CD4-positive, alpha-beta T cell treated with Interleukin-1 beta for 1 hour (primary cell): ENCODE measurements around the gene MAP1LC3B.
"Not testable (repeated sequence)": the region's sequence is repeated elsewhere in the genome, so short reads cannot be mapped to it uniquely, and the experiment has no call there.

Source experiments
- DNase-seq, 2 donors: peaks; one replicate each; pipeline ENCODE4 v3.0.0-alpha.2; 2020 to 2022

MAP1LC3B gene

DNA sequence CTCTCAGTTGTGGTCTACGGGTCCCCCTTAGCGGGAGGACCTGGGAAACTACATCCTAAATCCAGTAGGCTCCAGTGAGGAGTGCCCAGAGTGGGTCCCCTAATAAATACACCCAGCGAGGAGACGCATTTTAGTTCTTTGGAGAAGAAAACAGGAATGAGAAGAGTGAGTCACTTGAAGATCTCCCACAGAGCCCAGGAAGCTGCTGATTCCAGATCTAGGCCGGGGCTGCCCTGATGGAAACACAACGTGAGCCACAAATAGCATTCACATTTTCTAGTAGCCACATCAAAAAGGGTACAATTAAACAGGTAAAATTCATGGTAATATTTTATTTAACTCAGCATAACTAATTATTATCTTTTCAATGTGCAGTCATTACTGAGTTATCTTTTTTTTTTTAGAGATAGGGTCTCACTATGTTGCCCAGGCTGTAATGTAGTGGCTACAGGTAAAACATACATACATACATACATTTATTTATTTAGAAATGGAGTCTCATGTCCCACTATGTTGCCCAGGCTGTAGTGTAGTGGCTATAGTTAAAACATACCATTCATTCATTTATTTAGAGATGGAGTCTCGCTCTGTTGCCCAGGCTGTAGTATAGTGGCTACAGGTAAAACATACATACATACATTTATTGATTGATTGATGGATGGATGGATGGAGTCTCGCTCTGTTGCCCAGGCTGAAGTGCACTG is 30.1 kb upstream of the MAP1LC3B start:
- no peak for DNase-seq

DNA sequence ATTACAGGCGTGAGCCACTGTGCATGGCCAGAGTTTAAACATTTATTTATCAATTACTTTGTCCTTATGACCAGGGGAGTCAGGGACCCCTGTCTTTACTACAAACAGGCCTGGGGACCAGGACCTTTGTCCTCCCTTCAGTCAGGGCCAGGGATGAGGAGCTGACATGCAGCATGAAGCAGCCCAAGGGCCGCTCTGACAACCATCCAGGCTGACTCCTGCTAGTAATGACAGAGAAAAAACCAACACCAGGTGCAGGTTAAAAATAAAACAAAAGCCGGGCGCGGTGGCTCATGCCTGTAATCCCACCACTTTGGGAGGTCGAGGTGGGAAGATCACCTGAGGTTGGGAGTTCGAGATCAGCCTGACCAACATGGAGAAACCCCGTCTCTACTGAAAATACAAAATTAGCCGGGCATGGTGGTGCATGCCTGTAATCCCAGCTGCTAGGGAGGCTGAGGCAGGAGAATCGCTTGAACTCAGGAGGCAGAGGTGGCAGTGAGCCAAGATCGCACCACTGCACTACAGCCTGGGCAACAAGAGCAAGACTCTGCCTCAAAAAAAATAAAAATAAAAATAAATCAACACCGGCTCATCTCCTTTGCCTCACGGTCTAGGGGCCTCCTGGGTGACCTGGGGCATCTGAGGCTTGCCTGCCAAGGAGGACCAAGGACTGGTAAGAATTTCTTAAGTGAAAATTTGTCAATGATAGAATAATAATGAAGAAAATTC is 29.1 kb upstream of the MAP1LC3B start:
- DNase-seq = not testable (repeated sequence)

DNA sequence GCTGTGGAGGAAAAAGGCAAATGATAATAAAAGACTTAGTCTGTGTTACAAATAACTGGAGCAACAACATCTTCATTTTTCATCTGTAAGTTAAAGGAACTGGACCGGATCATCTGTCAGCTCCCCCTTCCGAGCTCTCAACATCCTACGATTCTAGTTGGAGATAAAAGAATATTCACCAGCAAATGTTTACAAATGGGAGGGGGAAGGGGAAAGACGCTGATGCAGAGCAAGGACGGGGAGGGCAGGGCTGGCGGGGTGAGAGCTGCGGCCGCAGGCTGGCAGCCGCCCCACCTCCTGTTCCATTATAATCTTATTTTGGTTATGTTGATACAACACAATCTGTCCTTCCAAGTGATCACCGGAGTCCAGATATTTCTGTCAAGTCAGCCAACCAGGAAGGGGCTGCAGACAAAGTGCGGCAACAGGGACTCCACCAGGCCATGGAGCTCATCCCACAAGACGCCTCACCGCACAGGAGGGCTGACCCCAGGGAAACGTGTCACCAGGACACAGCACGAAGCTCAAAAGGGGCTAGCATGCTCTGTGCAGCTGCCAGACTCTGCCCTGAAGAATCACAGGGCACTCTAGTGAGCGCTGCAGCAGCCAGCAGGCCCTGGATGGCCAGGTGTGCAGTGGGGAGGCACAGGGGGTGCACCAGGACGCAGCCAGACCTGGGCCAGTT is 28.2 kb upstream of the MAP1LC3B start:
- DNase-seq = no peak

DNA sequence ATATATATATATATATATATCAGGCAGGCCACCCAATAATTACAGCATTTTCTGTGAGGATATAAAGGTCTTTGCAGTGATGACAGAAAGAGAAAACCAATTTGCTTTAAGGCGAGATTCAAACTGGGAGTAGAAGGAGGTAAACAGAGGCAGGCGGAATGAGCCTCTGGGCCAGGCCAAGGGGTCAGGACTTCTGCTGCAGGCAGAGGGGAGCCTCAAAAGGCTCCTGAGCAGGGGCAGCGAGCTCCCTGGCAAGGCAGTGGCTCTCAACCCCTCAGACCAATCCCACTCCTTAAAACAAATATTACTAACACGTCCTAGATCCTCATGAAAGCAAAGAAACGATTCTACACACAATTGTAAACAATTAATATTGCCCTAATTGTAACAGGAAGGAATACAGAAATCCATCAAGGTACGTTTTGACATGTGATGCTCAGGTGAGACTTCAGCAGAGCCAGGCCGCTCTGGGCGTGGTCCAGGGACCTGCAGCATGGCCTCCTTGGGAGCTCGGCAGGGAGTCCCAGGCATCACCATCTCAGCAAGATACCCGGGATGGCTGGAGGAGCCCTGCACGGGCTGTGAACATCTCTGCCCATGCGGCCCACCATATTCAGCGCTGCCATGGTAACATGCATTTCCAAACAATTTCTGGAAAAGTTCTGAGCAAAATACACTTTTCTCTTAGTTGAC is 27.0 kb upstream of the MAP1LC3B start:
- no peak for DNase-seq

DNA sequence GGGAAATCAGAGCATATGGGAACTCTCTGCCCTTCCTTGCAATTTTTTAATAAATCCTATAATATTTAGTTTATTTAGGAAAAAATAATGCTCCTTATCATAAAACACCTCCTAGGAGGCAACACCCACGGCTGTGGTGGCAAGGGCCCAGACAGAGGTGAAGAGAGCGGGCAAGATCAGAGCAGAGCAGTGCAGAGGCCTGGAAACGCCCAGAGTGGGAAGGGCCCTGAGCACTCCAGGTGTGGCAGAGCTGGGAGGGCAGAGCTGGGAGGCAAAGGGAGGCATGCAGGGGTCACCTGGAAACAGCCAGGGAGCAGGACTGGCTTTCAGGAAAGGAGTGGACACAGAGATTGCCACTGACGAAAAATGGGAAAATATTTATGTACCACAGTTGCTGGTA is 25.8 kb upstream of the MAP1LC3B start:
- no peak for DNase-seq

DNA sequence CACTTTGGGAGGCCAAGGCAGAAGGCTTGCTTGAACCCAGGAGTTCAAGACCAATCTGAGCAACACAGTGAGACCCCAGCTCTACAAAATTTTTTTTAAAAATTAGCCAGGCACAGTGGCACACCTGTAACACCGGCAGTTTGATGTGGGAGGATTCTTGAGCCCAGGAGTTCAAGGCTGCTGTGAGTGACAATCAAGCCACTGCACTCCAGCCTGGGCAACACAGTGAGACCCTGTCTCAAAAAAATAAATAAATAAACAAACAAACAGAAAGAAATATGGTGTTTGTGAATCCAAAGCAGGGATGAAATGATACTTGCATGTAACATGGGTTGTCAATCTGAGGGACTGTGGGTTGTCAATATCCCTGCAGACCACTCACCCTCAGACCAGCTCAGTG is 25.2 kb upstream of the MAP1LC3B start:
- DNase-seq = no peak

DNA sequence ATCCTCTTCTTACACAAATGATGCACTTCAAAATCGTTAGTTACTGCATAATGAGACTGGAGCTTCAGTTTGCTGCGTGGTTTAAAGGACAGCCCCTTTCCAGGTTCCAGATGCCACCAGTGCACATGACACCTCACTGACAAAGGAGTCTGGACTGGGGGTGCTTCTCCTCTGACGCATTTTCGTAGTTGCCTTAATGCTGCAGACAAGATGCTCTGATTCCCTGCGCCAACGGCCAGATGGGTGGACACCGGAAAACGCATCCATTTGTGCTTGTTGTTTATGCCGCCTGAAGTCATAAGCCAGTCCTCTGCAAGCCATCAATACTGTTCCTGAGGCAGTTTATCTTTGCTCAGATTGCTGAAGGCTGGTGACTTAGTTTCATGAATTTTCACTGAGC is 24.6 kb upstream of the MAP1LC3B start:
- no peak for DNase-seq

DNA sequence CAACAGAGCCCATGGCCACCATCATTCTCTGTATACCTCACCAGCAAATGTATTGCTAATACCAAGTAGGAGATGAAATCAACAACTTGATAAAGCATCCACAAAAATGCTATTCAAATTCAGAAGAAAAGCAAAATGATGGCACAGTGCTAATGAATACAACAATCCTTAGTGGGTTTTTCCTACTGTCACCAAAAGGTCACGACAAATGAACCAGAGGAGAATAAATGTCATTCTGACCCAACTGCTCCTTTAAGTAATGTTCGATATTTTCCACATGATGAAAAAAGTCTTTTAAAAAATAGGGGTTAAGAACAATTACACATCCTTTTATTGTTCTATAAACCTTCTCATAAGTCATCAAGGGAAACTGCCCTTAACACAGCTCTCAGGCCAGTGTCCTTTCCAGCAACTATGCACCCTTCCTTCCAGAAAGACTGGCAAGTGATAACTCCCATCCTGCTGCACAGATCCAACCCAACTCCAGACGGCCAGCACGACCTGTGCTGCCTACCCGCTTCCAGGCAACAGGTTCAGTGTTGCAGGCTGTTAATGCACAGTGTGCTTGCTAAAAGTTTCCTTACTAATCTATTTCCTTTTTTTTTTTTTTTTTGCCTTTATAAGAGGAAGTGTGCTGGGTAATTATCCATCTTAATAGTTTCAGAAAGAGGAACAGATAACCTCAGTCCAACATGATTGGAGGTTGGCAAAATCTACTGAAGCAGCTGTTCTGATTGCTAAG is 23.9 kb upstream of the MAP1LC3B start:
- DNase-seq = no peak

DNA sequence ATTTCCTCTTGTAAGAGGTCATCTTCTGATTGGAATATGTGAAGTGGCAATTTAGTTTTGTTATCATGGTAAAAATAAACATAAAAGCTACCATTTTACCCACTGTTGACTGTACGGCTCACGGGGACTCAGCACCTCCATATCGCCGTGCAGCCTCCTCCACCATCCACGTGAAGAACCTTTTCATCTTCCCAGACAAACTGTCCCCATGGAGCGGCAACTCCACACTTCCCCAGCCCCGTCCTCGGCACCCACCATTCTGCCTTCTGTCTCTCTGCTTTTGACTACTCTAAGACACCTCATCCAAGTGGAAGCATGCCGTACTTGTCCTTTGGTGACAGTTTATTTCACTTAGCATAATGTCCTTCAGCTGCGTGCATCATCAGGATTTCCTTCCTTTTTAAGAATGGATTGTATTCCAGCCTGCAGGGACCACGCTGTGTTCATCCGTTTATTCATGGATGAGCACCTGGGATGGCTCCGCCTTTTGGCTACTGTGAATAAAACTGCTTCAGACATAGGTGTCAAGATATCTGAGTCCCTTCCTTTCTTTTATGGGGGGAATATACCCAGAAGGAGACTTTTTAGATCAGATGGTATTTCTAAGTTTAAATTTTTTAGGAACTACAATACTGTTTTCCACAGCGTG is 22.9 kb upstream of the MAP1LC3B start:
- no peak for DNase-seq

DNA sequence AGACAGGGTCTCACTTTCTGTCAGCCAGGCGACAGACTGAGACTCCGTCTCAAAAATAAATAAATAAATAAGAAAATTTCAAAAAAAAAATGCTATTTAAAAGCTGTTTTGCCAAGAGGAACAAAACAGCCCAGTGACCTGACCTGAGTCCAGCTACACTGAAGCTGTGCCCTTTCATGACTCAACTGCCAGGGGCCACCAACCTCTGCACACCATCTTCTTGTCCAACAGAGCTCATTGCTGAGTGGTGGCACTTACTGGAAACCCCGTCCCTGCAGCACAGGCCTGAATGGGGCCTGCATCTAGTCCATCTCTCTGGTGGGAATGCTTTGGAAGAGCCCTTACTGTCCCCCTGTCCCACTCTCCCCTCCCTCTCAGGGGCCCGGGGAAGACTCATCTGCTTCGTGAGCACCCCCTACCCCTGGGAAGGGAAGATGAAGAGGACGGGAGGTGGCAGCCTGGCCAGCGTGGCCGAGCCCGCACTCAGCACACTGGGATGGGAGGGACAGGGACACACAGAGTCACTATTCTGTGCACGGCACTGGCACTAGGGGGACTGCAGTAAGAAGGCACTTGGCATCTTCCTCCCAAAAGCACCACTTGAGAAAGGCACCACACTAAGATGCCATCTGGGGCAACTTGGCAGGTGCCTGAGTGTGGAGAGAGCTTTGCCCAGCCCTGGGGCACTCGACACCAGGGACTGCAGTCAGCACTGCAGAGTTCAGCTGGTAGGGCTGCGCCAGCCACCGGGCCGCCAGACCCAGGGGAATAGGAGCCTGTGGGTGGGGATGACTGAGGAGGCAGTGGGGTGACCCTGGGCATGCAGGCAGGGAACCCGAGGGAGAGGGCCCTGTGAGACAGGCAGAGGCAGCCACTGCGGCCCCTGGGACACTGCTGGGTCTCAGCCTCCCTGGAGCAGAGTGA is 22.1 kb upstream of the MAP1LC3B start:
- no peak for DNase-seq

DNA sequence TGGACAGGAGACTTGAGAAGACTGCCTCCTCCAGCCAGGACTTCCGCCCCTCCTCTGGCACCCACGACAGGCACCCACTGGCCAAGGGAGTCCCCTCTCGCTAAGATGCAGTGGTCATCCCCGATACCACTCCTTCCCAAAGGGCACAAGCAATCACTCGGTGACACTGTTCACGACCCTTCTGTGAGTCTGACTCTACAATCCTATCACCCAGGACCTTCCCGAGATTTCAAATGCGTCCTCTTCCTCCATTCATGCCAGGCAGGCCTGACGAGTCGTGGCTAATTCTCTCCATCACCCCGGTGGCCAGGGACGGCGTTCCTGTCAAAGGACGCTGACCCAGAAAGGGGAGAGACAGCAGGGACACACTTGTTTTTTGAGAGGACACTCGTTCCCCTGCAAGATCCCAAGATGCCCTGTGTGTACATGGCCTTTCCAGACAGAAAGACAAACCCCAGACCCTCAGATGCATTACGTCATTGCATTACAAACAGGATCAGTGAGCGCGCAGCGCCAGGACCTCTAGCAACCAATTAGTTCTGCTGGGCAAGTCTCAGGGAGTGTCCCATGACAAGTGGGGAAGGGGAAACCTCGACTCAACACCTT is 20.8 kb upstream of the MAP1LC3B start:
- DNase-seq = no peak

DNA sequence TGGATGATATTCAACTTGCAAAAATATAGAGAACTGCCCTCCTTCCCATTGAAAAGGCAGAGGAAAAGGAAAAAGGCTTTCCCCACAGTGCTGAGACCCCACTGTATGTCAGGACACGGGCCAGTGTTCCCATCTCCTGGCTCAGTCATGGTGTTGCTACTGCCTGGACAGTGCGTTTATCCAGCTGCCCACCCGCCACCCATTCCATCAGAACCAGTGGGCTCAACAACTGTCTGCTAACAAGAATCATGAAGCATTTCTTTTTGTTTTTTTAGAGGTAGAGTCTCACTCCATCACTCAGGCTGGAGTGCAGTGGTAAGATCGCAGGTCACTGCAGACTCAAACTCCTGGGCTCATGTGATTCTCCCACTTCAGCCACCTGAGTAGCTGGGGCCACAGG is 19.8 kb upstream of the MAP1LC3B start:
- DNase-seq = no peak

DNA sequence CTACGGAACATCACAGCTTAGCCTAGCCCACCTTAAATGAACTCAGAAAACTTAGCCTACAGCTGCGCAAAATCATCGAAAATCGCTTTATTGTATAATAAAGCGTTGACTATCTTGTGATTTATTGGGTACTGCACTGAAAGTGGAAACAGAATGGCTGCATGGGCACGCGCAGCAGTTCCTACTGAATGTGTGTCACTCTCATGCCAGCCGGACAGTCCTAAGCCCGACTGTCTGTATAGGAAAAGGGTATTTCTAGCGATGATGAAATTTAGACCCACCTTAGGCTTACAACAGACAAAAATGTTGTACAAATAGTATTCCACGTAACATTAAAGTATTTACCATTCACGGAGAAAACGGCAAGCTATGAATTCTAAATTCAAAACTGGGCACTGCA is 17.8 kb upstream of the MAP1LC3B start:
- no peak for DNase-seq

DNA sequence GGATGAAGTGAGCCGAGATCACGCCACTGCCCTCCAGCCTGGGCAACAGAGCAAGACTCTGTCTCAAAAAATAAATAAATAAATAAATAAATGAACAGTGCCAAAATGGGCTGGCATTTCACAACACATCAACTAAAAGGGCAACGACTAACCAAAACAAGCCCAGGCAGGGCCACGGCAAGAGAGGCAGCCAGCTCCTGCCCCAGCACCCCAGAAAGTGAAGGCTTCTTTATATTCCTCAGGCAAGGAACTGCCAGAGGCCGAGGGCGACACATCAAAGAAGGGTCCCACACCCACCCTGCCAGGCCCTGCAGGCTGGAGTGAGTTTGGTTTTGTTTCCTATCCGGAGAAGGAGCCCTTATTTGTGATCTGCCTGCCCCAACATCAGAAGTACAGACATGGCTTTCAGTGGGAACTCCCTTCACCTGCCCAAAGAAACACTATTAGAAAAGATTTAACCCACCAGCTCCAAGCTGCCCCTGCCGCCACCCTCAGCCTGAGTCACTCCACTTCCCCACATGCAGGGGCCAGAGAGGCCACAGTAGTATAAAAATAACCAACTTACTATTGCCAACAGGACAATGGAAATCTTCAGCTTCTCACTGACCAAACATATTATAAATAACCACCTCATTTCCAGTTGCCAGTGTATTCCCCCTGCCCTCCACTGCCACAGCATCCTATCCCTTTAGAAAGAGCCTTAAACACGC is 16.6 kb upstream of the MAP1LC3B start:
- DNase-seq = no peak

DNA sequence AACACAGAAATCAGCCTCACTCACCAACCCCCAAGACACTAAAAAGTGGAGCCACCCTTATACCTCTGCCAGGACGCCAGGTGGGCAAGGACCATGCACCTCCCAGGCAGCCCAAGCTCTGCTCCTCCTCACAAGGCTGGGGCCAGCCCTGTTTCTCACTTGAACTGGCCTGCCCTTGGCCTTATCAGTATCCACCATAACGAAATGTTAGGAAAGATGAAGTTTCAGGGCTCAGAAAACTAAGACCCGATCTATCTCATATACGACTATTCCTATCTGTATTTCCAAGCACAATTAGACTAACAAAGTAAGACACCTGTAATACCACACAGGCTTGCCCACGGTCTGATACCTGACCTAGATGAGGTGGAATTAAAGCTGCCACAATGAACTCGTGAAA is 15.5 kb upstream of the MAP1LC3B start:
- DNase-seq = no peak

DNA sequence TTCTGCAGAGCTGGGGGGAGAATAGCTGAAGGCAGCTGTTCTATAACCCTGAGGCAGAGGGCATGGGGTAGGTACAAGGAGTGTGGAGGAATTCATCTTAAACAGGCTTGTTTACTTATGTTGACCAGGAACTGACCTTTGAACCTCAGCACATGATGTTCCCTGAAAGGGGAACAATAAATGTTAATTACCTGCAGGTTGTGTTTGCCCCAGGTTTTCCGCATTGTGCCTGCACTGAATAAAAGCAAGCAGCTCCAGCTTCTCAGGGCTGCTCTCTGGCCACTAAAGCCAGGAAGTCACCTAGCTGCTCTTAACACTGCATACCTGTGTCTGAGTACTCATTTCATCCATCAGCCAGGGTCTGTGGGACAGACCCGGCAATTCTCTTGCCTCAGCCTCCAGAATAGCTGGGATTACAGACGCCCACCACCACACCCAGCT is 12.8 kb upstream of the MAP1LC3B start:
- not testable (repeated sequence) for DNase-seq

DNA sequence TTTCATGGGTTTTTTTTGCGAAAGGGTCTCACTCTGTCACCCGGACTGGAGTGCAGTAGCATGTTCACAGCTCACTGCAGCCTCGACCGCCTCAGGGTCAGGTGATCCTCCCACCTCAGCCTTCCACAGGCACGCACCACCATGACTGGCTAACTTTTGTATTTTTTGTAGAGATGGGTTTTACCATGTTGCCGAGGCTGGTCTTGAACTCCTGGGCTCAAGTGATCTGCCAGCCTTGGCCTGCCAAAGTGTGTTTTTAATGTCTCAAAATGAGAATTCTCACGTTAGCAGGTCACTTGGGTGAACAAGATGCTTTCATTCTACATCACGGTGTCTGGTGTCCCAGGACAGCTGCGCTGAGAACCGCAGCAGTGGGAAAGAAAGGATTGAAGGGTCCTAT is 11.7 kb upstream of the MAP1LC3B start:
- DNase-seq = no peak

DNA sequence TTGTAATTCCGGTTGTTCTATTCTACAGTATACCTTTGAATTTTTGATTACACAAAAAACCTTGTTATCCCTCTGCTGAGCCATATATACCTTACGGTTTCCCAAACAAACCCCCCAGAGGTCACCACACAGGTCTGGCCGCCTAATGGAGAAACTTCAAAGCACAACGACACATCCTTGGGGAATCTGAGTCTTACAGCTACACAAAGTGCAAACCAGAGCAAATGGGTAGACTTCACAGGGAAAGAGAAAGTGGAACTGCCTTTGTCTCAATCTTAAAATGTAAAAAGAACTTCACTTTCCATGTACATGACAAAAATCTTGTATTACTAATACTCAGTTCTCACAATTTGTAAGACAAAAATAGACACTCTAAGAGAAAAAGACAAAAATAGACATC is 11.3 kb upstream of the MAP1LC3B start:
- no peak for DNase-seq

DNA sequence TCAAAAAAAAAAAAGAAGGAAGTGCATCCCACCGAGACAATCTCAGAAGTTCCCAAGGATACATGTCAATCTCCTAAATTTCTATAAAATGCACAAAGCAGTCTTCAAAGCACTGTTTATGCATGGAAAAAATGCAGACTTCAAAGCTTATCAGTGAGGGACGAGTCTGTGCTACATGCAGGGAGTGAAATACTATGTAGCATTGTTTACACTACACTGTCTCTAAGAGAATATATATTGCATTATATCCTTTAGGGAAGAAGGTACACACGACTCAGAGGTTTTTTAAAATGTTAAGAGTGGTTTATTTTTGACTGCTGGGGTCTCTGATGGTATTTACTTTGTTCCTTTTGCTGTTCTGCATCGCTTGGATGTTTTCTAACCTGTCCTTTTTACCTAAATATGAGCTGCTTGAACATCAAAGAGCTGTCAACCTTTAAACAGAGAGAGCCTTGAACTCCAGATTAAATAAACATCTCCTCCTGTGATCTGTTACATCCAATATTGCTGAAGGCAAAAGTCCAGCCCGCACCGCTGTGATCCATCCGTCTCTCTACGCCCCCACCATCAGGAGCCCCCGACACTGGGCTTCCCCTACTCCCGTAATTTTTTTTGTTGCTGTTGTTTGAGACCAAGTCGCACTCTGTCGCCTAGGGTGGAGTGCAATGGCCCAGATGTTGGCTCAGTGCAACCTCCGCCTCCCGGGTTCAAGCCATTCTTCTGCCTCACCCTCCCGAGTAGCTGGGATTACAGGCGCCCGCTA is 9.9 kb upstream of the MAP1LC3B start:
- DNase-seq = no peak
